HCT116 (cell line): Measurements from ENCODE around the gene ACYP2. TPM values are rescaled to one million over a fixed set of nuclear protein-coding genes. Genes with fewer than 3 reads are reported as not detected.

Experiments
- ATAC-seq: fragments of 200-7000 bp; cut with Tn5 transposase; 2 replicates; pipeline ENCODE4 v1.9.1; 2020; ENCODE audit warnings: mild to moderate bottlenecking, moderate library complexity
- BruUV-seq: library from RNA; stranded (reverse); fragments of 400-500 nt; replicated peaks from 2 replicates; lab custom pipeline; 2021; lab: Mats Ljungman, UMichigan
- CTCF ChIA-PET: fragments of 300-600 bp; sonication (Branson Sonifier 250); formaldehyde crosslinking; loops from one replicate; lab custom pipeline; 2021; ENCODE audit warnings: antibody characterized with exemption; lab: Charles Lee
- POLR2A ChIA-PET: fragments of 300-600, 350-600 bp; sonication (Branson Sonifier 250); formaldehyde crosslinking; loops from one replicate; lab custom pipeline; 2021; ENCODE audit warnings: antibody characterized with exemption; lab: Charles Lee
- RAD21 ChIA-PET, 2 experiments: fragments of 300-600 bp; sonication (Branson Sonifier 250); formaldehyde crosslinking; loops; one replicate each; lab custom pipeline; 2023; ENCODE audit warnings: low total read pairs in 2 of 2; ENCODE audit not compliant: uncharacterized antibody in 2 of 2, unreplicated experiment in 2 of 2, low non-redundant PET in 1 of 2; lab: Charles Lee
- DNase-seq: peaks from one replicate; pipeline ENCODE4 v3.0.0-alpha.2; 2010; ENCODE audit warnings: low read depth, low spot score
- H2AFZ ChIP-seq: fragments of 200-600 bp; shearing (Covaris generic), sonication (generic); 2 replicates; pipeline ENCODE4 v1.6.1; 2017; ENCODE audit warnings: low read depth, mixed run types, mixed read lengths, antibody characterized with exemption, low read length; ENCODE audit not compliant: poor library complexity, severe bottlenecking
- H3K27ac ChIP-seq: 2 replicates; pipeline ENCODE4 v1.5.1; 2012; ENCODE audit warnings: low read depth, low read length
- H3K27me3 ChIP-seq: fragments of 200-600 bp; sonication (generic); 2 replicates; pipeline ENCODE4 v1.6.1; 2016; ENCODE audit warnings: mixed run types, low read length, mixed read lengths; ENCODE audit not compliant: insufficient read depth
- H3K36me3 ChIP-seq, 2 experiments: fragments of 200-500 bp in 1 of 2; fragments of 200-600 bp in 1 of 2; sonication (Bioruptor generic) in 1 of 2; sonication (generic) in 1 of 2; 2 replicates each; pipeline versions ENCODE4 v1.5.1 to v1.6.1; 2014 to 2016; ENCODE audit warnings: low read length in 2 of 2, inconsistent platforms in 1 of 2, mixed read lengths in 1 of 2, mixed run types in 1 of 2; ENCODE audit not compliant: insufficient read depth in 2 of 2, control insufficient read depth in 1 of 2
- H3K4me1 ChIP-seq, 2 experiments: fragments of 200-600 bp in 1 of 2; sonication (generic) in 1 of 2; 2 replicates each; pipeline versions ENCODE4 v1.5.1 to v1.6.1; 2012 to 2017; ENCODE audit warnings: low read length in 2 of 2, inconsistent platforms in 1 of 2, mild to moderate bottlenecking in 1 of 2, mixed read lengths in 1 of 2, mixed run types in 1 of 2, moderate library complexity in 1 of 2; ENCODE audit not compliant: insufficient read depth in 2 of 2, control insufficient read depth in 1 of 2
- H3K4me2 ChIP-seq: fragments of 200-600 bp; sonication (generic); 2 replicates; pipeline ENCODE4 v1.6.1; 2017; ENCODE audit warnings: mixed run types, low read length, mixed read lengths
- H3K4me3 ChIP-seq, 2 experiments: fragments of 200-600 bp in 1 of 2; sonication (generic) in 1 of 2; replicated peaks in 1 of 2; 2 replicates each; pipeline ENCODE4 v1.5.1; 2011 to 2016; ENCODE audit warnings: low read length in 2 of 2, control low read depth in 1 of 2, low read depth in 1 of 2, mild to moderate bottlenecking in 1 of 2, mixed read lengths in 1 of 2, mixed run types in 1 of 2
- H3K79me2 ChIP-seq: fragments of 200-600 bp; sonication (generic); 2 replicates; pipeline ENCODE4 v1.6.1; 2017; ENCODE audit warnings: mild to moderate bottlenecking, mixed run types, low read length, moderate library complexity, mixed read lengths; ENCODE audit not compliant: insufficient read depth
- H3K9ac ChIP-seq: fragments of 200-600 bp; sonication (generic); 2 replicates; pipeline ENCODE4 v1.6.1; 2016; ENCODE audit warnings: low read length, mixed read lengths
- H3K9me2 ChIP-seq: fragments of 200-600 bp; sonication (generic), shearing (Covaris generic); 2 replicates; pipeline ENCODE4 v1.6.1; 2017; ENCODE audit warnings: mixed run types, mild to moderate bottlenecking, moderate library complexity; ENCODE audit not compliant: insufficient read depth
- H3K9me3 ChIP-seq, 2 experiments: fragments of 200-500 bp in 1 of 2; fragments of 200-600 bp in 1 of 2; sonication (Bioruptor generic) in 1 of 2; sonication (generic) in 1 of 2; 2 replicates each; pipeline ENCODE4 v1.6.1; 2014 to 2017; ENCODE audit warnings: low read length in 2 of 2, mixed read lengths in 2 of 2, inconsistent platforms in 1 of 2, low read depth in 1 of 2, mild to moderate bottlenecking in 1 of 2, mixed run types in 1 of 2, moderate library complexity in 1 of 2; ENCODE audit not compliant: control insufficient read depth in 1 of 2, insufficient read depth in 1 of 2
- H4K20me1 ChIP-seq: fragments of 200-600 bp; sonication (generic), shearing (Covaris generic); 2 replicates; pipeline ENCODE4 v1.6.1; 2017; ENCODE audit warnings: mixed run types, mild to moderate bottlenecking, moderate library complexity; ENCODE audit not compliant: insufficient read depth
- CBX3 ChIP-seq: IDR thresholded peaks from 2 replicates; pipeline ENCODE4 v1.6.1; 2012; ENCODE audit warnings: low read depth
- CTCF ChIP-seq, 3 experiments: fragments of 200-600 bp in 1 of 3; sonication (generic) in 1 of 3; IDR thresholded peaks in 2 of 3; conservative IDR thresholded peaks in 1 of 3; 2 replicates each; pipeline ENCODE4 v1.5.1; 2012 to 2017; ENCODE audit warnings: low read depth in 2 of 3, low read length in 2 of 3, antibody characterized with exemption in 1 of 3, borderline replicate concordance in 1 of 3, control low read depth in 1 of 3, mild to moderate bottlenecking in 1 of 3, mixed read lengths in 1 of 3, mixed run types in 1 of 3, moderate library complexity in 1 of 3; ENCODE audit not compliant: insufficient read depth in 1 of 3
- EGR1 ChIP-seq: IDR thresholded peaks from 2 replicates; pipeline ENCODE4 v1.6.1; 2012; ENCODE audit warnings: low read depth
- ELF1 ChIP-seq: IDR thresholded peaks from 2 replicates; pipeline ENCODE4 v1.6.1; 2012; ENCODE audit warnings: low read depth, borderline replicate concordance
- EZH2phosphoT487 ChIP-seq: fragments of 200-600 bp; IDR thresholded peaks from 2 replicates; pipeline ENCODE4 v1.6.1; 2018; ENCODE audit warnings: antibody characterized with exemption, borderline replicate concordance
- POLR2A ChIP-seq: IDR thresholded peaks from 2 replicates; pipeline ENCODE4 v1.7.0; 2011; ENCODE audit warnings: borderline replicate concordance; ENCODE audit not compliant: insufficient read depth, insufficient read length; ENCODE audit errors: extremely low read depth
- RAD21 ChIP-seq: IDR thresholded peaks from 2 replicates; pipeline ENCODE4 v1.6.1; 2012; ENCODE audit warnings: low read depth, mild to moderate bottlenecking
- REST ChIP-seq: IDR thresholded peaks from 2 replicates; pipeline ENCODE4 v1.6.1; 2012; ENCODE audit warnings: low read depth
- SIN3A ChIP-seq: IDR thresholded peaks from 2 replicates; pipeline ENCODE4 v1.6.1; 2012; ENCODE audit warnings: low read depth
- TCF7L2 ChIP-seq: IDR thresholded peaks from 2 replicates; pipeline ENCODE4 v1.7.0; 2011; ENCODE audit warnings: borderline replicate concordance, inconsistent platforms; ENCODE audit not compliant: insufficient read depth, insufficient read length; ENCODE audit errors: extremely low read depth
- YY1 ChIP-seq: IDR thresholded peaks from 2 replicates; pipeline ENCODE4 v1.6.1; 2011; ENCODE audit warnings: low read length, low read depth, moderate library complexity, mild to moderate bottlenecking; ENCODE audit not compliant: insufficient replicate concordance; ENCODE audit errors: extremely low read depth
- intact Hi-C: fragments of 100-400 bp; cut with micrococcal nuclease; formaldehyde crosslinking; loops from 2 replicates; pipeline ENCODE4 v1.10.0; 2022
- total RNA-seq: library from RNA; stranded (reverse); gene quantifications from one replicate; pipeline ENCODE4 v1.2.1, GENCODE V29; 2021; ENCODE audit not compliant: unreplicated experiment

ACYP2 gene
- total RNA-seq, 1 experiment from 2014 or later = 9.4 TPM

- H3K79me2 ChIP-seq = no peaks in the 10 kb centered on the region
- H4K20me1 ChIP-seq = no peaks in the 10 kb centered on the region
- BruUV-seq = no TSS peak
- H3K27me3 ChIP-seq = no peaks in the 10 kb centered on the region
- no peaks in the 10 kb centered on the region for H3K9me2 ChIP-seq
- ChIA-PET POLR2A (no interaction called here), RAD21 (no interaction called here), CTCF (interaction anchor here (1.1 to 1.7 kb wide), 2 partner anchors 9 to 528 kb away, joined by 4 to 7 read pairs; no protein-coding TSS in a partner anchor)
- DNase-seq (peak; percentile 13), ATAC-seq (peak; percentile 79)
- no peak overlapping the region for H3K4me3 ChIP-seq
- H2AFZ ChIP-seq = no peak overlapping the region
- no peak overlapping the region for H3K4me2 ChIP-seq
- no peak overlapping the region for H3K9ac ChIP-seq
- TF ChIP-seq RAD21 (peak; percentile 67), YY1 (no peak), TCF7L2 (no peak), CTCF (IDR thresholded peaks at IDR 0.05 in 2 of 3, conservative IDR thresholded peaks at IDR 0.05 in 1 of 3; ENCODE audit: borderline replicate concordance in 1 of 3, insufficient read depth in 1 of 3, low read depth in 2 of 3, low read length in 2 of 3) (peak; percentile 38 to 42 (median 41); a peak in 5 of 6 replicates)
- H3K27ac ChIP-seq = no peak overlapping the region
- intact Hi-C loops = no loop called here
- no peaks in the 10 kb centered on the region for H3K9me3 ChIP-seq
- no peaks in the 10 kb centered on the region for H3K4me1 ChIP-seq
- H3K36me3 ChIP-seq = no peaks in the 10 kb centered on the region
Measured at GRCh38 chr2:54176577-54176976, 61.2 kb downstream of the ACYP2 start.

GRCh38 chr2:54183281-54183680, 67.9 kb downstream of the ACYP2 start:
- ChIA-PET RAD21 (no interaction called here), CTCF (no interaction called here), POLR2A (no interaction called here)
- no peak overlapping the region for H3K9ac ChIP-seq
- no peak overlapping the region for H2AFZ ChIP-seq
- H3K36me3 ChIP-seq = no peaks in the 10 kb centered on the region
- DNase-seq (no peak), ATAC-seq (no peak)
- H3K79me2 ChIP-seq = no peaks in the 10 kb centered on the region
- no peaks in the 10 kb centered on the region for H3K27me3 ChIP-seq
- H3K4me3 ChIP-seq = no peak overlapping the region
- BruUV-seq = no TSS peak
- H3K9me2 ChIP-seq = no peaks in the 10 kb centered on the region
- H4K20me1 ChIP-seq = no peaks in the 10 kb centered on the region
- no peak overlapping the region for H3K4me2 ChIP-seq
- no peaks in the 10 kb centered on the region for H3K9me3 ChIP-seq
- no peak for TF ChIP-seq YY1
- TF ChIP-seq EGR1 = no peak
- no peak for TF ChIP-seq SIN3A
- TF ChIP-seq RAD21 = no peak
- no peak for TF ChIP-seq POLR2A
- no peak for TF ChIP-seq ELF1
- TF ChIP-seq CBX3 = no peak
- no peak for TF ChIP-seq CTCF (IDR thresholded peaks at IDR 0.05 in 2 of 3, conservative IDR thresholded peaks at IDR 0.05 in 1 of 3; ENCODE audit: borderline replicate concordance in 1 of 3, insufficient read depth in 1 of 3, low read depth in 2 of 3, low read length in 2 of 3)
- TF ChIP-seq EZH2phosphoT487 = no peak
- TF ChIP-seq REST = no peak
- no peak overlapping the region for H3K27ac ChIP-seq
- H3K4me1 ChIP-seq = no peaks in the 10 kb centered on the region
- intact Hi-C loops = no loop called here
